Subcutaneous abdominal adipose tissue (tissue), 5 donors: ENCODE results near the gene SCUBE3.

Source experiments
- H3K27ac ChIP-seq: one replicate; pipeline ENCODE4 v1.7.0; 2013; ENCODE audit warnings: low read depth, mild to moderate bottlenecking, inconsistent platforms, low read length, moderate library complexity
- H3K27me3 ChIP-seq, 5 donors: one replicate each; pipeline ENCODE4 v1.7.0; 2013; ENCODE audit warnings: low read length in 5 of 5, inconsistent platforms in 1 of 5; ENCODE audit not compliant: control insufficient read depth in 5 of 5, insufficient read depth in 4 of 5
- H3K36me3 ChIP-seq, 5 donors: one replicate each; pipeline ENCODE4 v1.7.0; 2013; ENCODE audit warnings: low read length in 5 of 5; ENCODE audit not compliant: control insufficient read depth in 5 of 5, insufficient read depth in 5 of 5
- H3K4me1 ChIP-seq, 5 donors: one replicate each; pipeline ENCODE4 v1.7.0; 2013; ENCODE audit warnings: low read length in 5 of 5, mild to moderate bottlenecking in 3 of 5, moderate library complexity in 1 of 5; ENCODE audit not compliant: control insufficient read depth in 5 of 5, insufficient read depth in 5 of 5
- H3K4me3 ChIP-seq, 5 donors: one replicate each; pipeline ENCODE4 v1.7.0; 2013; ENCODE audit warnings: low read length in 5 of 5, low read depth in 1 of 5
- H3K9ac ChIP-seq, 5 donors: one replicate each; pipeline ENCODE4 v1.7.0; 2013; ENCODE audit warnings: low read length in 5 of 5, mild to moderate bottlenecking in 4 of 5, moderate library complexity in 3 of 5
- H3K9me3 ChIP-seq, 5 donors: one replicate each; pipeline ENCODE4 v1.7.0; 2013; ENCODE audit warnings: low read length in 5 of 5; ENCODE audit not compliant: control insufficient read depth in 5 of 5
- donor health status: healthy.
- donor health status: healthy.
- donor health status: healthy.
- donor health status: healthy.
- donor health status: healthy.

SCUBE3 gene

DNA sequence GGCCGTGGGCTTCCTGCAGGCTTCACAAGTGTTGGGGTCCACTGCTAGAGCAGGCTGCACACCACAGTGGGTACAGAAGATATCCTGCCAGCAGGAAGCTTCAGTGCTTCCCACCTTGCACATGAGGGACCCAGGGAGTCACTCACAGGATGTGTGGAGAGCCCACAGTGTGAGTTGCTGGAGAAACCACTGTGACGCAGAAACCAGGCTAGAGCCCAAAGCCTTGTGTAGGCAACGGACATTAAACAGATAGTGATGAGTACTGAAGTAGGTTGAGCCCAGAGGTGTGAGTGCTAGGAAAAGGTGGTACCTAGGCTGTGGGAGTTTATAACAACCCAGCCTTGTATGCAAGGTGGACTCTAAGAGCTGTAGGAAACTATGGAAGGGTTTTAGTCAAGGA is 65.0 kb downstream of the SCUBE3 start:
- Histone ChIP-seq H3K4me1 (peaks cover 0 to 19% (median 5%) of the 10 kb centered on the region in 5 donors), H3K36me3 (peaks cover 5 to 32% (median 27%) of the 10 kb centered on the region in 5 donors)

GRCh38 chr6:35280903-35281302 is 67.1 kb downstream of the SCUBE3 start:
- Histone ChIP-seq H3K27me3 (no peaks in the 10 kb centered on the region), H3K4me1 (peaks cover 0 to 12% (median 0%) of the 10 kb centered on the region in 5 donors), H3K27ac (no peak overlapping the region), H3K36me3 (peaks cover 11 to 52% (median 40%) of the 10 kb centered on the region in 5 donors), H3K4me3 (no peak overlapping the region), H3K9ac (no peak overlapping the region), H3K9me3 (no peaks in the 10 kb centered on the region)

More for the DNA sequence above, 65.0 kb downstream of the SCUBE3 start:
- H3K9me3 ChIP-seq, result no peaks in the 10 kb centered on the region
- H3K9ac ChIP-seq, result no peak overlapping the region
- H3K27me3 ChIP-seq, result no peaks in the 10 kb centered on the region
- H3K27ac ChIP-seq, result no peak overlapping the region
- H3K4me3 ChIP-seq, result no peak overlapping the region

GRCh38 chr6:35282472-35282871 is 68.7 kb downstream of the SCUBE3 start:
- peaks cover 0 to 12% (median 0%) of the 10 kb centered on the region in 5 donors for H3K4me1 ChIP-seq
- H3K9me3 ChIP-seq, result no peaks in the 10 kb centered on the region
- H3K4me3 ChIP-seq, result no peak overlapping the region
- H3K27ac ChIP-seq, result no peak overlapping the region
- no peaks in the 10 kb centered on the region for H3K27me3 ChIP-seq
- no peak overlapping the region for H3K9ac ChIP-seq
- peaks cover 11 to 67% (median 56%) of the 10 kb centered on the region in 5 donors for H3K36me3 ChIP-seq

DNA sequence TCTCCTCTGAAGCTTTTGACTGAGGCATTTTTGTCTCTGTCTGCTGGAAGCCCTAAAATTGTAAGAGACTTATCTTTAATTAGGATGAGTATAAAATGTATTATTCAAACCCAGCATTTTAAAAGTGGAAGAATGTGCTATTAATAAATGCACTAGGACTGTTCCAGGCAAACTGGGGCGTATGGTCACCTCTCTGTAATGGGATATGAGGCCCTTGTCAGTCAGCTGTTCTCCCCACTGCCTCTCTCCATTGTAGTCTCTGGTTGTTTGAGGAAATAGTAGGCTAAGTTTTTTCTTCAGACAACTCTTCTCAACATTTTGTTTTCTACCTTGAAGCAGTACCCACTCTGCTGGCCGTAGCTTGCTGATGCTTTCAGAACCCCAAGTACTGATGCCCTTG is 69.6 kb downstream of the SCUBE3 start:
- Histone ChIP-seq H3K36me3 (peaks cover 11 to 76% (median 65%) of the 10 kb centered on the region in 5 donors), H3K27ac (no peak overlapping the region), H3K27me3 (no peaks in the 10 kb centered on the region), H3K4me3 (no peak overlapping the region), H3K9me3 (no peaks in the 10 kb centered on the region), H3K9ac (no peak overlapping the region), H3K4me1 (peaks cover 0 to 12% (median 0%) of the 10 kb centered on the region in 5 donors)

DNA sequence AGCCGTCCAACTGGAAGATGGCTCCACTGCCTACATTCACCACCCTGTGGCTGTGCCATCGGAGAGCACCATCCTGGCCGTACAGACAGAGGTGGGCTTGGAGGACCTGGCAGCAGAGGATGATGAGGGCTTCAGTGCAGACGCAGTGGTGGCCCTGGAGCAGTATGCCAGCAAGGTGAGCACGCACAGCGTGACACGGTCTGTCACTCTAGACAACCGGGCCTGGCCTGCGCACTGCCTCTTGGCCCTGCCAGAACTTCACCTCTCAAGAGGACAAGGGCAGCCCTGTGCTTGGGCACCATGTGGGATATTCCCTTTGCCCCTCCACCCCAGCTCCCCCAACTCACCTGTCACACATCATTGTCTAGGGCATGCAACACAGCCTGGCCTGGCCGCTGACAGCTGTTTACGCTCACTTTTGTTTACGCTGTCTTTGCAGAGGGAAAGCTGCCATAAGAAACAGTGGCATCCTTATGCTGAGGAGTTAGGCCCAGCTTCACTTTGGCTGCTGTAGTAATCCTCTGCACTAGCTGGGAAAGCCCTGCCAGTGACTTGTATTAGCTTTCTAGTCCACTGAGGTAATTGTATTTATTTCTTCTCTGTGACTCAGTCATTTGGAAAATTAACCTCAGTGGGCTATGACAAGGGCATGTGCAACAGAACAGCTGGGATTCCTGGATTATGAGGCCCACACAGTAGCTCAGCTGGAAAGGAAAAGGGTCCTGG is 74.1 kb downstream of the SCUBE3 start:
- H3K27ac ChIP-seq, result no peak overlapping the region
- no peak overlapping the region for H3K9ac ChIP-seq

DNA sequence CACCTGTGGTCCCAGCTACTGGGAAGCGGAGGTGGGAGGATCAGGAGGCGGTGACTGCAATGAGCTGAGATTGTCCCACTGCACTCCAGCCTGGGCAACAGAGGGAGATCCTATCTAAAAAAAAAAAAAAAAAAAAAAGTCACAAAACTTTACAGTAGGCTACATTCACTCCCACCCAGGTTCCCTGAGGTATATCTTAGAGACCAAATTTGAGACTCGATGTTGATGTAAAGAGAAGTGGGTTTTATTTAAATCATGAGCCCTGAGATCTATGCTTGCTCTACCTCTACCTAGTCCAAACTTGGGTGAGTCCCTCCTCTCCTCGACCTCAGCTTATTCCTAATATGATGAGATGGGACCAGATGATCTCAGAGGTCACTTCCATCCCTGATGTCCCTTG is 75.1 kb downstream of the SCUBE3 start:
- Histone ChIP-seq H3K4me3 (no peak overlapping the region), H3K9me3 (no peaks in the 10 kb centered on the region), H3K9ac (no peak overlapping the region), H3K27ac (no peak overlapping the region), H3K4me1 (no peaks in the 10 kb centered on the region), H3K27me3 (no peaks in the 10 kb centered on the region), H3K36me3 (peaks cover 6 to 97% (median 91%) of the 10 kb centered on the region in 5 donors)

More for the DNA sequence above, 74.1 kb downstream of the SCUBE3 start:
- no peaks in the 10 kb centered on the region for H3K27me3 ChIP-seq
- peaks cover 6 to 97% (median 91%) of the 10 kb centered on the region in 5 donors for H3K36me3 ChIP-seq
- H3K4me1 ChIP-seq, result peaks cover 0 to 6% (median 0%) of the 10 kb centered on the region in 5 donors
- H3K4me3 ChIP-seq, result no peak overlapping the region
- no peaks in the 10 kb centered on the region for H3K9me3 ChIP-seq

- H3K4me1 ChIP-seq, result no peaks in the 10 kb centered on the region
- H3K27ac ChIP-seq, result no peak overlapping the region
- no peaks in the 10 kb centered on the region for H3K27me3 ChIP-seq
- no peak overlapping the region for H3K4me3 ChIP-seq
- H3K36me3 ChIP-seq, result peaks cover 0 to 96% (median 94%) of the 10 kb centered on the region in 5 donors
- no peak overlapping the region for H3K9ac ChIP-seq
- no peaks in the 10 kb centered on the region for H3K9me3 ChIP-seq
These were observed 77.7 kb downstream of the SCUBE3 start for GRCh38 chr6:35291491-35291890.

- no peak overlapping the region for H3K9ac ChIP-seq
- H3K9me3 ChIP-seq, result no peaks in the 10 kb centered on the region
- H3K27ac ChIP-seq, result no peak overlapping the region
- H3K27me3 ChIP-seq, result no peaks in the 10 kb centered on the region
- peaks cover 3 to 8% (median 7%) of the 10 kb centered on the region in 5 donors for H3K4me1 ChIP-seq
- peaks cover 0 to 90% (median 85%) of the 10 kb centered on the region in 5 donors for H3K36me3 ChIP-seq
- H3K4me3 ChIP-seq, result no peak overlapping the region
These were observed 78.7 kb downstream of the SCUBE3 start for GRCh38 chr6:35292494-35292893.

DNA sequence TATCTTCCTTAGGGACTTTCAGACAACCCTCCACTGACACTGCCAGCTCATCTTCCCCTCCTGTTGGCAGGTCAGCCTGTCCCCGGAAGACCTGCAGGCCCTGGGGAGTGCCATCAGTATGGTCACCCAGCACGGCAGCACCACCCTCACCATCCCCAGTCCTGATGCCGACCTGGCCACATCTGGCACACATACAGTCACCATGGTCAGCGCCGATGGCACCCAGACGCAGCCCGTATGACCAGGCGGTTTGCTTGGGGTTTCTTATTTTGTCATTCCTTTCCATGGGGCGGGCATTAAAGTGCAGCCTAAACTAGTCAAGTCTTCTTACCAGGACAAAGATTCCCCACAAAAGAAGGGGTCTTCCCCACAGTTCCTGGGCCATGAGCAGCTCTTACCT is 79.9 kb downstream of the SCUBE3 start:
- peaks cover 0 to 78% (median 73%) of the 10 kb centered on the region in 5 donors for H3K36me3 ChIP-seq
- H3K9me3 ChIP-seq, result no peaks in the 10 kb centered on the region
- no peak overlapping the region for H3K9ac ChIP-seq
- H3K27ac ChIP-seq, result no peak overlapping the region
- no peak overlapping the region for H3K4me3 ChIP-seq
- no peaks in the 10 kb centered on the region for H3K27me3 ChIP-seq
- peaks cover 3 to 20% (median 14%) of the 10 kb centered on the region in 5 donors for H3K4me1 ChIP-seq

GRCh38 chr6:35294308-35294945 is 80.7 kb downstream of the SCUBE3 start:
- no peaks in the 10 kb centered on the region for H3K9me3 ChIP-seq
- H3K27ac ChIP-seq, result no peak overlapping the region
- no peaks in the 10 kb centered on the region for H3K27me3 ChIP-seq
- peaks cover 0 to 71% (median 65%) of the 10 kb centered on the region in 5 donors for H3K36me3 ChIP-seq
- no peak overlapping the region for H3K4me3 ChIP-seq
- H3K9ac ChIP-seq, result no peak overlapping the region
- peaks cover 3 to 26% (median 14%) of the 10 kb centered on the region in 5 donors for H3K4me1 ChIP-seq
